Stimulated activated CD4-positive, alpha-beta T cell treated with anti-CD3 and anti-CD28 coated beads, Interleukin-15, amount 100 ng/mL, for 48 hours (primary cell): Measurements from ENCODE around the gene INKA2.

Source experiments
- DNase-seq, 2 donors: peaks; one replicate each; pipeline ENCODE4 v3.0.0-alpha.2; 2020; ENCODE audit warnings: low read depth in 2 of 2

Gene INKA2

DNA sequence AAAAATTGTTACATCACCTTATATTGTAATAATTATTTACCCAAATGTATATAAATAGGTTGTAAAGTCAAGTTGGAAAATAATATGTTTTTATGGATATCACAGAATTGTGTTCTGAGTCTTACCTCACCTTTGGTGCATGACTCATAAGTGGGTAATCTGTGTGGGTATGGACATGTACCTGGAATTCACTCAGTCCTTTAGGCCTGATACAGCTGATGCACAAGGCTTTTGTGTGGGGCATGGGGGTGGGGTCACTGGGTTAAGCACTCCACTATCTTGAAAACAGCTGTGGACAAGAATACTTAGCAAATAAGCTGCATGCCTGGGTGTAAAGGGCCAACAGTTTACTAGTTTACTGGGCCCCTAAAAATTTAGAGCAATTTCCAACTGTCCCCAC, 34.4 kb downstream of the INKA2 start:
- DNase-seq = no peak

DNA sequence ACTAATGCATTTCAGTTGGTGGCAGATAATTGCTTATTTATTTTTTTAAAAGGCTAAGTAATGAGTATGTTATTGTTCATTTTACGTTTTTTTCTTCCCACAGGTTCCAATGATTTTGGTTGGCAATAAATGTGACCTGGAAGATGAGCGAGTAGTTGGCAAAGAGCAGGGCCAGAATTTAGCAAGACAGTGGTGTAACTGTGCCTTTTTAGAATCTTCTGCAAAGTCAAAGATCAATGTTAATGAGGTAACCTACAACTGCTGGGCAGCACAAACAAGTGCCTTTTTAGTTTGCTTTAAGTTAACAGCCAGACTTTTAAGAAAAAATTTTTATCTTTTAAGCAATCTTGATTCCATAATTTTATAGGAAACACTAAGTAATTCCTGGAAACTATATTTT, 35.0 kb downstream of the INKA2 start:
- DNase-seq = no peak

DNA sequence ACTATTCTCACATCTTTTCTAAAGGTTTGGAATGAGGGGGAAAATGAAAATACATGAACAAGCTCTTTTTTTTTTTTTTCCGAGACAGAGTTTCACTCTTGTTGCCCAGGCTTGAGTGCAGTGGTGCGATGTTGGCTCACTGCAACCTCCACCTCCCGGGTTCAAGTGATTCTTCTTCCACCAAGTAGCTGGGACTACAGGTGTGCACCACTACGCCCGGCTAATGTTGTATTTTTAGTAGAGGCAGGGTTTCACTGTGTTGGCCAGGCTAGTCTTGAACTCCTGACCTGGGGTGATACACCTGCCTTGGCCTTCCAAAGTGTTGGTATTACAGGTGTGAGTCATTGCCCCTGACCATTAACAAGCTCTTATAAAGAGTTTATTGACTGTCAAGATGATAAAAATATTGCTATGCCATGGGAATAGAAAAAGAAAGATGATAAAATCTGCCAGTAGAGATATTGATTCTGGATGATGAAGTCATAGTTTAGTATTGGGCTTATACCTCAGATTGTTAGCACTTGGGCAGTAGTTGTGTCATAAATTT, 36.6 kb downstream of the INKA2 start:
- DNase-seq = no peak

DNA sequence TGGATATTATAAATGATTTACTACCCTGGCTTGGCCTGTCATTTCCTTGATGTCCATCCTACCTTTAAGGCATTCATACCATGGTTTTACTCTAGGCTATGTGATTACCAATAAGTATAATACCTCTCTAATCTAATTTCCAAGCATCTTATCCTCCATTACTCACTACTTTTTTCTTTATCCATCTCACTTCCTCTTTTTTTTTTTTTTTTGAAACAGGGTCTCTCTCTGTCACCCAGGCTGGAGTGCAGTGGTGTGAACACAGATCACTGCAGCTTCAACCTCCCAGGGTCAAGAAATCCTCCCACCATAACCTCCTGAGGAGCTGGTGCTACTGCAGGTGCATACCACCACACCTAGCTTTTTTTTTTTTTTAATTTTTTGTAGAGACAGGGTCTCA, 39.9 kb downstream of the INKA2 start:
- no peak for DNase-seq

DNA sequence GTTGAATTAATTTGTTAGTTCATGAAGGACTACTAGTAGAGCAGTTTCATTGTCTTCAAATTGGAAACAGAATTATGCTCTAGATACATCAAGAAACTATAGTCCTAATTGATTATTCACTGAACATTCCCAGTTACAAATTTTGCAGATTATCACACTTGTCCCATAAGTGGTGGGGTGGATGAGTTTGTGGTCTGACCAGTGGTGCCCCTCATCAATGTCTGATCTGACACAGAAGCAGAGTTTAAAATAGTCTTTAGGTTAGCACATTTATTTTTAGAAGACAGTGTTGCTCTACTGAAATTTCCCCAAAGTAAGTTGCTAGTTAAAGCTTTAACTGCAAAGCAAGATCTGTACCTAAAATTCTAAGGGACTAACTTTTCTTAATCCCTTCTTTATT, 42.9 kb downstream of the INKA2 start:
- no peak for DNase-seq

DNA sequence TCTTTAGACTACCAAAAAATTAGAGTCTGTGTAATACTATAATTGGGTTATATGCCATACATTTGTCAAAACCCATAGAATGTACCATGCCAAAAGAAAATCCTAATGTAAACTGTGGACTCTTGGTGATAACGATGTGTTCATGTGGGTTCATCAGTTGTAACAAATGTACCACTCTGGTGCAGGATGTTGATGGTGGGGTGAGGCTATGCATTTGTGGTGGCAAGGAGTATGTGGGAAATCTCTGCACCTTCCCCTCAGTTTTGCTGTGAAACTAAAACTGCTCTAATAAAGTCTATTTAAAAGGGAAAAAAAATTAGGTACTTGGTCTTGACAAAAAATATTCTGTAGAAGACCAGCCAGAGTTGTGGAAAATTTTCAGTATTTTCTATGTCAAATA, 43.4 kb downstream of the INKA2 start:
- no peak for DNase-seq

DNA sequence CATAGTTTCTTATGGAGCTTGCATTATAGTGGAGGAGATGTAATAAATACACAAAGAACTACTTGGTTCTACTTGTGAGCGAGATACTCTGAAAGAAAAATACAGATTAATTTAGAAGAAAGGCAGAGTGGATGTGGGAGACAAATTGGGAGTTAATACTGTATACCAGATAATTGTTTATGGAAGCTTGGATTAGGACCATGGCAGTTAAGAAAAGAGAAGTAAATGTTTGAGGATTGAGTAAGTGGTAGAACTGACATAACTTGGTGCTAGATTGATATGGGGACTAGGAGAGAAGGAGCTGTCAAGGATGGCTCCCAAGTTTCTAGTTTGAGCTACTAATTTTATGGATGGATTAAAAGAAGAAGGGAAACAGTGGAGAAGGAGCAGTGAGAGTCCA, 47.3 kb downstream of the INKA2 start:
- no peak for DNase-seq

DNA sequence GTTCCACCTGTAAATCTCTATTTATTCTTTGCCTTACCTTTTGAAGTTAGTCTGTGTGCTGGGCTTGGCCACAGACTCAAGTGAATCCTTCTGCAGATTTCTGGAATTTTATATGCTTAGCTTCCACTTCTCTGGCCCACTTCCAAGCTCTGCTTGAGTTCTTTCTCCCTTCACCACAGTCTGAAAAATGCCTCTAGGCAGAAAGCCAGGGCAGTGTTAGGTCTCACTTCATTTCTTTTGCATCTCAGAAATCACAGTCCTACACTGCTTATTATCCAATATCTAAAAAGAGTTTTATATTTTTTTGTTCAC, 48.9 kb downstream of the INKA2 start:
- DNase-seq = no peak
